ENCODE measurements around the gene PGAP2.

PGAP2 gene

GRCh38 chr11:3799143-3799542 lies 9.2 kb upstream of the PGAP2 start:
- no peak for DNase-seq (ENCODE audit: low spot score)
- Histone ChIP-seq H3K4me3 (ENCODE audit: low read length in 2 of 2) (no peak overlapping the region), H2AFZ (ENCODE audit: low read length) (no peak overlapping the region), H3K27me3 (ENCODE audit: control insufficient read depth in 3 of 3, insufficient read depth in 3 of 3, low read depth in 1 of 3, low read length in 3 of 3) (no peaks in the 10 kb centered on the region), H3K14ac (ENCODE audit: low read length) (no peak overlapping the region), H3K79me1 (ENCODE audit: low read depth, low read length) (peaks cover 6% of the 10 kb centered on the region), H3K4me2 (ENCODE audit: insufficient read depth, low read length, poor library complexity, severe bottlenecking) (no peak overlapping the region), H2BK12ac (ENCODE audit: low read length) (no peak overlapping the region), H3K27ac (replicated peaks; ENCODE audit: low read length) (no peak overlapping the region), H3K23ac (ENCODE audit: low read depth, low read length, poor library complexity) (no peak overlapping the region), H3K9me3 (replicated peaks in 1 of 2; ENCODE audit: control insufficient read depth in 2 of 2, insufficient read depth in 1 of 2, low read depth in 1 of 2, low read length in 2 of 2) (no peaks in the 10 kb centered on the region), H4K8ac (ENCODE audit: low read depth, low read length) (no peak overlapping the region), H3K36me3 (replicated peaks in 1 of 2; ENCODE audit: control insufficient read depth in 2 of 2, insufficient read depth in 2 of 2, low read length in 2 of 2) (peaks cover 3 to 18% of the 10 kb centered on the region in 2 donors), H3K18ac (ENCODE audit: low read length) (no peak overlapping the region), H2BK15ac (ENCODE audit: low read length) (no peak overlapping the region), H4K91ac (ENCODE audit: low read depth, low read length, poor library complexity) (no peak overlapping the region), H2BK120ac (ENCODE audit: low read depth, low read length) (no peak overlapping the region), H2AK5ac (ENCODE audit: low read depth, low read length) (no peak overlapping the region), H3K9ac (ENCODE audit: low read depth, low read length, poor library complexity) (no peak overlapping the region), H3K4me1 (ENCODE audit: control insufficient read depth in 2 of 2, insufficient read depth in 1 of 2, low read depth in 1 of 2, low read length in 2 of 2) (peaks cover 6 to 10% of the 10 kb centered on the region in 2 donors), H2BK5ac (ENCODE audit: low read length) (no peak overlapping the region), H3K4ac (ENCODE audit: low read length) (no peak overlapping the region)
- WGBS, 2 donors (ENCODE audit: extremely low coverage in 2 of 2, insufficient read length in 2 of 2, insufficient replicate concordance in 1 of 2), result no CpG with 5 or more reads among the region's 9 CpGs

- Histone ChIP-seq H2AFZ (ENCODE audit: low read length) (no peak overlapping the region), H2BK5ac (ENCODE audit: low read length) (no peak overlapping the region), H3K4ac (ENCODE audit: low read length) (no peak overlapping the region), H2BK120ac (ENCODE audit: low read depth, low read length) (no peak overlapping the region), H4K91ac (ENCODE audit: low read depth, low read length, poor library complexity) (no peak overlapping the region), H3K4me3 (ENCODE audit: low read length in 2 of 2) (no peak overlapping the region), H3K23ac (ENCODE audit: low read depth, low read length, poor library complexity) (no peak overlapping the region), H2BK12ac (ENCODE audit: low read length) (no peak overlapping the region), H3K9me3 (replicated peaks in 1 of 2; ENCODE audit: control insufficient read depth in 2 of 2, insufficient read depth in 1 of 2, low read depth in 1 of 2, low read length in 2 of 2) (no peaks in the 10 kb centered on the region), H4K8ac (ENCODE audit: low read depth, low read length) (no peak overlapping the region), H3K27ac (replicated peaks; ENCODE audit: low read length) (no peak overlapping the region), H3K18ac (ENCODE audit: low read length) (no peak overlapping the region), H3K14ac (ENCODE audit: low read length) (no peak overlapping the region), H2AK5ac (ENCODE audit: low read depth, low read length) (no peak overlapping the region), H3K36me3 (replicated peaks in 1 of 2; ENCODE audit: control insufficient read depth in 2 of 2, insufficient read depth in 2 of 2, low read length in 2 of 2) (peaks cover 0 to 10% of the 10 kb centered on the region in 2 donors), H3K4me2 (ENCODE audit: insufficient read depth, low read length, poor library complexity, severe bottlenecking) (no peak overlapping the region), H3K27me3 (ENCODE audit: control insufficient read depth in 3 of 3, insufficient read depth in 3 of 3, low read depth in 1 of 3, low read length in 3 of 3) (no peaks in the 10 kb centered on the region), H3K4me1 (ENCODE audit: control insufficient read depth in 2 of 2, insufficient read depth in 1 of 2, low read depth in 1 of 2, low read length in 2 of 2) (peaks cover 6 to 10% of the 10 kb centered on the region in 2 donors), H3K9ac (ENCODE audit: low read depth, low read length, poor library complexity) (no peak overlapping the region), H3K79me1 (ENCODE audit: low read depth, low read length) (peaks cover 6% of the 10 kb centered on the region), H2BK15ac (ENCODE audit: low read length) (no peak overlapping the region)
- DNase-seq (ENCODE audit: low spot score), result no peak
- no CpG with 5 or more reads among the region's 5 CpGs for WGBS, 2 donors (ENCODE audit: extremely low coverage in 2 of 2, insufficient read length in 2 of 2, insufficient replicate concordance in 1 of 2)
Measured at GRCh38 chr11:3799873-3800272, 8.5 kb upstream of the PGAP2 start.

DNA sequence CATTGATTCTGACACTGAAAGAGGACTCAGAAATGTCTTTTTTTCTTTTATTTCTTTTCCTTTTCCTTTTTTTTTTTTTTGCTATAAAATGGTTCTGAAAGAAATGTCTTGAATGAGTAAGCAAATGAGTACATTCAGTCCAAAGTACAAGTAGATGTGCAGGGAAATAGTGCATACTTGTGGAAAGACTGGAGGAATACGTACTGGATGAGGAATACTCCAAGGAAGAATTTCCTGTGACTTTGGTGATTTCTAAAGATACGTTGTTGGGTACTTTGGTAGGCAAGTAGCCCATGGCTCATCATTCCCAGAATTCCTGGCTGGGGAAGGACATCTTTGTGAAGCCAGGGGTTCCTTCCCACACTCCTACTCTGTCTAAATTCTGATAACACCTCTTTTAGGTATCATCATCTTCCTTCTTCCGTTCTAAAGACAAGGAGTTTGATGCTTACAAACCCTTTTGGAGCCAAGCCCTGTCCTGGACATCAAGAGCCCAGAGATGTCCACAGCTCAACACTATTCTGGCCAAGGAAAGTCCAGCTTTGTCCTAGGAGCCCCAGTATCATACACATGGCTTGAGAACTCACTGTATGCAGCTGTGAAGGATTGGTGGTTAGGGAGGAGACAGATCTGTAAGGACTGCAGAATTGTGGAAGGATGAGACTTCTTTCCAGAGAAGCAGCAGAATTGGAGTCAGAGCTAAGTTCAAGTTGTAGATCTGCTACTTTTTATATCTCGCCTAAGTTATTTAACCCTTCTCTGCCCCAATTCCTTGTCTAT lies 6.2 kb upstream of the PGAP2 start:
- no peak for DNase-seq (ENCODE audit: low spot score)
- WGBS, 2 donors (ENCODE audit: extremely low coverage in 2 of 2, insufficient read length in 2 of 2, insufficient replicate concordance in 1 of 2), result no CpG with 5 or more reads among the region's 4 CpGs

DNA sequence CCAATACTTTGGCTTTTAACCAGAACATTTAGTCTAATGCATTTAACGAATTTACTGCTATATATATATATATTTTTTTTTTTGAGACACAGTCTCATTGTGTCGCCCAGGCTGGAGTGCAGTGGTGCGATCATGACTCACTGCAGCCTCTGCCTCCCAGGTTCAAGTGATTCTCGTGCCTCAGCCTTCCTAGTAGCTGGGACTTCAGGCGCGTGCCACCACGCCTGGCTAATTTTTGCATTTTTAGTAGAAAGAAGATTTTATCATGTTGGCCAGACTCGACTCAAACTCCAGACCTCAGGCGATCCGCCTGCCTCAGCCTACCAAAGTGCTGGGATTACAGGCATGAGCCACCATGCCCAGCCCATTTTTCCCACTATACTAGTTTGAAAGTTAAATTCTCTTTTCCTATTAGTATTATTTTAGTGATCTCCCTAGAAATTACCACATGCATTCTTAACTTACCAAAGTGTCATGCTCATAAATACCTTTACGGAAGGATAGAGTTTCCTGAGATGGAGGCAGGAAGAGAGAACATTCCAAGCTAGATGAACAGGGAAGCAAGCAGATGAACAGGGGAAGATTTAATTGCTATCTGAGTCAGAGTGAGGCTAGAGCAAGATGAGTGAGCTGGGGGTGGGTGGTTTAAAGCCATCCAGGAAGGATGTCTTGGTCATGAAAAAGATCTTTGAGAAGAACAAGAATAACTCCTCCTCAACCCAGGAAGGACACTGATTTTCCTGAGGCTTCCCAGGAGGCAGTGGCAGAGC lies 4.4 kb upstream of the PGAP2 start:
- H2AFZ ChIP-seq (ENCODE audit: low read length), result no peak overlapping the region
- no peak overlapping the region for H3K4me2 ChIP-seq (ENCODE audit: insufficient read depth, low read length, poor library complexity, severe bottlenecking)
- no CpG with 5 or more reads among the region's 11 CpGs for WGBS, 2 donors (ENCODE audit: extremely low coverage in 2 of 2, insufficient read length in 2 of 2, insufficient replicate concordance in 1 of 2)
- H4K91ac ChIP-seq (ENCODE audit: low read depth, low read length, poor library complexity), result no peak overlapping the region
- H4K8ac ChIP-seq (ENCODE audit: low read depth, low read length), result no peak overlapping the region
- no peak overlapping the region for H2BK12ac ChIP-seq (ENCODE audit: low read length)
- no peak overlapping the region for H2BK5ac ChIP-seq (ENCODE audit: low read length)
- H3K18ac ChIP-seq (ENCODE audit: low read length), result no peak overlapping the region
- H2AK5ac ChIP-seq (ENCODE audit: low read depth, low read length), result no peak overlapping the region
- H3K4ac ChIP-seq (ENCODE audit: low read length), result no peak overlapping the region
- no peak overlapping the region for H3K27ac ChIP-seq (replicated peaks; ENCODE audit: low read length)
- H3K36me3 ChIP-seq (replicated peaks in 1 of 2; ENCODE audit: control insufficient read depth in 2 of 2, insufficient read depth in 2 of 2, low read length in 2 of 2), result no peaks in the 10 kb centered on the region
- peaks cover 4% of the 10 kb centered on the region for H3K79me1 ChIP-seq (ENCODE audit: low read depth, low read length)
- H2BK120ac ChIP-seq (ENCODE audit: low read depth, low read length), result no peak overlapping the region
- H3K14ac ChIP-seq (ENCODE audit: low read length), result no peak overlapping the region
- no peaks in the 10 kb centered on the region for H3K9me3 ChIP-seq (replicated peaks in 1 of 2; ENCODE audit: control insufficient read depth in 2 of 2, insufficient read depth in 1 of 2, low read depth in 1 of 2, low read length in 2 of 2)
- peaks cover 0 to 7% of the 10 kb centered on the region in 2 donors for H3K4me1 ChIP-seq (ENCODE audit: control insufficient read depth in 2 of 2, insufficient read depth in 1 of 2, low read depth in 1 of 2, low read length in 2 of 2)
- H3K27me3 ChIP-seq (ENCODE audit: control insufficient read depth in 3 of 3, insufficient read depth in 3 of 3, low read depth in 1 of 3, low read length in 3 of 3), result no peaks in the 10 kb centered on the region
- no peak overlapping the region for H2BK15ac ChIP-seq (ENCODE audit: low read length)
- H3K23ac ChIP-seq (ENCODE audit: low read depth, low read length, poor library complexity), result no peak overlapping the region
- H3K9ac ChIP-seq (ENCODE audit: low read depth, low read length, poor library complexity), result no peak overlapping the region
- H3K4me3 ChIP-seq (ENCODE audit: low read length in 2 of 2), result no peak overlapping the region
- DNase-seq (ENCODE audit: low spot score), result no peak

More for the DNA sequence above, 6.2 kb upstream of the PGAP2 start:
- Histone ChIP-seq H3K4me1 (ENCODE audit: control insufficient read depth in 2 of 2, insufficient read depth in 1 of 2, low read depth in 1 of 2, low read length in 2 of 2) (peaks cover 0 to 3% of the 10 kb centered on the region in 2 donors), H2AFZ (ENCODE audit: low read length) (no peak overlapping the region), H3K4me2 (ENCODE audit: insufficient read depth, low read length, poor library complexity, severe bottlenecking) (no peak overlapping the region), H3K79me1 (ENCODE audit: low read depth, low read length) (peaks cover 1% of the 10 kb centered on the region), H3K27ac (replicated peaks; ENCODE audit: low read length) (no peak overlapping the region), H2BK5ac (ENCODE audit: low read length) (no peak overlapping the region), H2BK120ac (ENCODE audit: low read depth, low read length) (no peak overlapping the region), H3K23ac (ENCODE audit: low read depth, low read length, poor library complexity) (no peak overlapping the region), H2BK12ac (ENCODE audit: low read length) (no peak overlapping the region), H3K14ac (ENCODE audit: low read length) (no peak overlapping the region), H3K9ac (ENCODE audit: low read depth, low read length, poor library complexity) (no peak overlapping the region), H3K4ac (ENCODE audit: low read length) (no peak overlapping the region), H2AK5ac (ENCODE audit: low read depth, low read length) (no peak overlapping the region), H2BK15ac (ENCODE audit: low read length) (no peak overlapping the region), H3K18ac (ENCODE audit: low read length) (no peak overlapping the region), H4K91ac (ENCODE audit: low read depth, low read length, poor library complexity) (no peak overlapping the region), H3K9me3 (replicated peaks in 1 of 2; ENCODE audit: control insufficient read depth in 2 of 2, insufficient read depth in 1 of 2, low read depth in 1 of 2, low read length in 2 of 2) (no peaks in the 10 kb centered on the region), H4K8ac (ENCODE audit: low read depth, low read length) (no peak overlapping the region), H3K27me3 (ENCODE audit: control insufficient read depth in 3 of 3, insufficient read depth in 3 of 3, low read depth in 1 of 3, low read length in 3 of 3) (no peaks in the 10 kb centered on the region), H3K36me3 (replicated peaks in 1 of 2; ENCODE audit: control insufficient read depth in 2 of 2, insufficient read depth in 2 of 2, low read length in 2 of 2) (no peaks in the 10 kb centered on the region), H3K4me3 (ENCODE audit: low read length in 2 of 2) (no peak overlapping the region)

Measured in neuronal stem cell (in vitro differentiated cells).